Activated T-helper 1 cell treated with anti-CD3 and anti-CD28 coated beads, Interleukin-12 subunit alpha, Interleukin-12 subunit beta, Interleukin-2, Interleukin-4 antibody, amounts not matched to agents 30 ng/mL and 10 ng/mL and 1 ng/mL, durations not matched to agents 14 hours and 24 hours and 36 hours (primary cell): ENCODE results near the gene ITIH1. TPM values are rescaled to one million over a fixed set of nuclear protein-coding genes. Genes with fewer than 3 reads are reported as not detected.
"Not testable (repeated sequence)": the region's sequence is repeated elsewhere in the genome, so short reads cannot be mapped to it uniquely, and the experiment has no call there.

Source experiments
- DNase-seq: peaks from one replicate; pipeline ENCODE4 v3.0.0; 2021; ENCODE audit warnings: low spot score
- H3K27ac Mint-ChIP-seq: one replicate; pipeline ENCODE4 v1.8.0; 2021; ENCODE audit warnings: mild to moderate bottlenecking, mixed read lengths
- H3K27me3 Mint-ChIP-seq: one replicate; pipeline ENCODE4 v1.8.0; 2022; ENCODE audit warnings: mild to moderate bottlenecking, moderate library complexity, mixed read lengths; ENCODE audit not compliant: insufficient read depth
- H3K36me3 Mint-ChIP-seq: one replicate; pipeline ENCODE4 v1.8.0; 2021; ENCODE audit warnings: low read depth, mixed read lengths
- H3K4me1 Mint-ChIP-seq: one replicate; pipeline ENCODE4 v1.8.0; 2021; ENCODE audit warnings: low read depth, mixed read lengths
- H3K4me3 Mint-ChIP-seq: one replicate; pipeline ENCODE4 v1.8.0; 2021; ENCODE audit warnings: mild to moderate bottlenecking, moderate library complexity, mixed read lengths
- H3K9me3 Mint-ChIP-seq: one replicate; pipeline ENCODE4 v1.8.0; 2021; ENCODE audit warnings: mixed read lengths
- intact Hi-C: fragments of 100-400 bp; cut with micrococcal nuclease; formaldehyde crosslinking; loops from one replicate; pipeline ENCODE4 v1.15.1; 2024
- total RNA-seq: library from RNA; stranded (reverse); gene quantifications from 2 replicates; pipeline ENCODE4 v1.2.3, GENCODE V29; 2022

Gene ITIH1, protein sequence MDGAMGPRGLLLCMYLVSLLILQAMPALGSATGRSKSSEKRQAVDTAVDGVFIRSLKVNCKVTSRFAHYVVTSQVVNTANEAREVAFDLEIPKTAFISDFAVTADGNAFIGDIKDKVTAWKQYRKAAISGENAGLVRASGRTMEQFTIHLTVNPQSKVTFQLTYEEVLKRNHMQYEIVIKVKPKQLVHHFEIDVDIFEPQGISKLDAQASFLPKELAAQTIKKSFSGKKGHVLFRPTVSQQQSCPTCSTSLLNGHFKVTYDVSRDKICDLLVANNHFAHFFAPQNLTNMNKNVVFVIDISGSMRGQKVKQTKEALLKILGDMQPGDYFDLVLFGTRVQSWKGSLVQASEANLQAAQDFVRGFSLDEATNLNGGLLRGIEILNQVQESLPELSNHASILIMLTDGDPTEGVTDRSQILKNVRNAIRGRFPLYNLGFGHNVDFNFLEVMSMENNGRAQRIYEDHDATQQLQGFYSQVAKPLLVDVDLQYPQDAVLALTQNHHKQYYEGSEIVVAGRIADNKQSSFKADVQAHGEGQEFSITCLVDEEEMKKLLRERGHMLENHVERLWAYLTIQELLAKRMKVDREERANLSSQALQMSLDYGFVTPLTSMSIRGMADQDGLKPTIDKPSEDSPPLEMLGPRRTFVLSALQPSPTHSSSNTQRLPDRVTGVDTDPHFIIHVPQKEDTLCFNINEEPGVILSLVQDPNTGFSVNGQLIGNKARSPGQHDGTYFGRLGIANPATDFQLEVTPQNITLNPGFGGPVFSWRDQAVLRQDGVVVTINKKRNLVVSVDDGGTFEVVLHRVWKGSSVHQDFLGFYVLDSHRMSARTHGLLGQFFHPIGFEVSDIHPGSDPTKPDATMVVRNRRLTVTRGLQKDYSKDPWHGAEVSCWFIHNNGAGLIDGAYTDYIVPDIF
- total RNA-seq = not detected in 2 replicates

DNA sequence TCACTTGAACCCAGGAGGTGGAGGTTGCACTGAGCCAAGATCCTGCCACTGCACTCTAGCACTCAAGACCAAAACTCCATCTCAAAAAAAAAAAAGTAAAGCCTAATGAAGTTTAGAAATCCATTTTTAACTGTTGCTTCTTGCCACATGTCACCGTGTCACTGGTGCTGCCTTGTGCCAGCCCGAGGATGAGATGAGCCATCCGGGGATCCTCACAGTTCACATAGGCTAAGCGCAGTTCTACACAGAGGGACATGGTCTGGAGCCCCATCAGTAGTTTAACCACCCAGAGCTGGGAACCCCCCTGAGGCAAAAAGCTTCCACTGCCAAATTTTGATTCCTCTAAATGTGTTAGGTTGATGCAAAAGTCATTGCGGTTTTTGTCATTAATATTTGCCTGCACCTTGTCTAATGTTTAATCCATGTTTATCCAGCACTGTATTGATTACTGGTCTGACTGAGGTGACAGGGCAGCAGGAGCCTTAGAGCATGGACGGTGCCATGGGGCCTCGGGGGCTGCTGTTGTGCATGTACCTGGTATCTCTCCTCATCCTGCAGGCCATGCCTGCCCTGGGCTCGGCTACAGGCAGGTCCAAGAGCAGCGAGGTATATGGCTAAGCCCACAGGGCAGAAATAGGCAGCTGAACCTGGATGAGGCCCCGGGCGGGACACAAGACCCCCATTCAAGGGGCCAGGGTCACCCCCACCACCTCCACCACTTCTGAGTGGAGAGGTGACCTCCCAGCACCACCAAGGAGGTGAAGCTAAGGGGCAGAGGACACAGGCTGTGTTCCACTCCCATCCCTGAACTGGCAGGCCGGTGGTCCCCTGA lies at the start of gene ITIH1:
Gene ITIH1 (plus strand): TSS at position 473 of the 832 bp plus-strand sequence. CDS start 17 bp downstream, at position 490.
- no peak within 1 kb of the TSS for H3K27ac Mint-ChIP-seq
- H3K4me1 Mint-ChIP-seq = no peaks in the 10 kb centered on the region
- H3K27me3 Mint-ChIP-seq = peaks cover 7% of the 10 kb centered on the region
- no peaks in the 10 kb centered on the region for H3K36me3 Mint-ChIP-seq
- H3K4me3 Mint-ChIP-seq = no peak within 1 kb of the TSS
- intact Hi-C loops = no loop called here
- no peaks in the 10 kb centered on the region for H3K9me3 Mint-ChIP-seq
- DNase-seq = no peak

DNA sequence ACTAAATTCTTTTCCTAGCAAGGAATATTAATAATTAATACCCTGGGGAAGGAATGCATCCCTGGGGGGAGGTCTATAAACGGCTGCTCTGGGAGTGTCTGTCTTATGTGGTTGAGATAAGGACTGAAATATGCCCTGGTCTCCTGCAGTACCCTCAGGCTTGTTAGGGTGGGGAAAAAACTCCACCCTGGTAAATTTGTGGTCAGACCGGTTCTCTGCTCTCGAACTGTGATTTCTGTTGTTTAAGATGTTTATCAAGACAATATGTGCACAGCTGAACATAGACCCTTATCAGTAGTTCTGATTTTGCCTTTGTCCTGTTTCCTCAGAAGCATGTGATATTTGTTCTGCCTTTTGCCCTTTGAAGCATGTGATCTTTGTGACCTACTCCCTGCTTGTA lies 48.6 kb upstream of the ITIH1 start:
- H3K9me3 Mint-ChIP-seq = peaks cover 39% of the 10 kb centered on the region
- H3K27me3 Mint-ChIP-seq, H3K27ac Mint-ChIP-seq, DNase-seq, H3K4me3 Mint-ChIP-seq, intact Hi-C loops: not testable (repeated sequence)
- H3K4me1 Mint-ChIP-seq = peaks cover 12% of the 10 kb centered on the region
- H3K36me3 Mint-ChIP-seq = peaks cover 46% of the 10 kb centered on the region

DNA sequence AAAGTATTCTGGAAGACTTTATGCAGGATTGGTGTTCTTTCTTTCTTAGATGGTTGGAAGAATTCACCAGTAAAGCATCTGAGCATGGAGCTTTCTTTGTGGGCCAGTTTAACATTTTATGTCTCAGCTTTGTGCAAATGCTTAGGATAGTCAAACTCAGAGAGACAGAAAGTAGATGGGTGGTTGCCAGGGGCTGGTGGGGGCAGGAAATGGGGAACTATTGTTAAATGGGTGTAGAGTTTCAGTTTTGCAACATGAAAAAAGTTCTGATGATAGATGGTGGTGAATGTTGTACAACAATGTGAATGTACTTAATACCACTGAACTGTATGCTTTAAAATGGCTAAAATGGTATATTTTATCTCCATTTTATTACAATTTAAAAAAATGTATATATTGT lies 46.7 kb upstream of the ITIH1 start:
- no peak for DNase-seq
- Mint-ChIP-seq H3K4me1 (peaks cover 12% of the 10 kb centered on the region), H3K9me3 (peaks cover 44% of the 10 kb centered on the region), H3K36me3 (peaks cover 56% of the 10 kb centered on the region), H3K27ac (no peak overlapping the region), H3K4me3 (no peak overlapping the region), H3K27me3 (no peaks in the 10 kb centered on the region)
- intact Hi-C loops = no loop called here

DNA sequence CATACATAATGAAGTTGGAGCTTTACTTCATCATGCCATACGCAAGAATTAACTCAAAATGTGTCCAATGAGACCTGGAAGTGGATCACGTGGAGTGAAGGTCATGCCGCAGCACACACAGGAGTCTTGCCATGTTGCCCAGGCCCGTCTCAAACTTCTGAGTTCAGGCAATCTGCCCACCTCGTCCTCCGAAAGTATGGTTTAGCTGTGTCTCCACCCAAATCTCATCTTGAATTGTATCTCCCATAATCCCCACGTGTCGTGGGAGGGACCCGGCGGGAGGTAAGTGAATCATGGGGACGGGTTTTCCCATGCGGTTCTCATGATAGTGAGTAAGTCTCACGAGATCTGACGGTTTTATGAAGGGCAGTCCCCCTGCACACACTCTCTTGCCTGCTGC lies 45.8 kb upstream of the ITIH1 start:
- DNase-seq = no peak
- no peak overlapping the region for H3K27ac Mint-ChIP-seq
- H3K9me3 Mint-ChIP-seq = peaks cover 44% of the 10 kb centered on the region
- peaks cover 63% of the 10 kb centered on the region for H3K36me3 Mint-ChIP-seq
- no peaks in the 10 kb centered on the region for H3K27me3 Mint-ChIP-seq
- intact Hi-C loops = no loop called here
- H3K4me1 Mint-ChIP-seq = peaks cover 12% of the 10 kb centered on the region
- H3K4me3 Mint-ChIP-seq = no peak overlapping the region

- Mint-ChIP-seq H3K27ac (no peak overlapping the region), H3K4me1 (peaks cover 12% of the 10 kb centered on the region), H3K4me3 (no peak overlapping the region), H3K36me3 (peaks cover 63% of the 10 kb centered on the region), H3K9me3 (peaks cover 37% of the 10 kb centered on the region), H3K27me3 (no peaks in the 10 kb centered on the region)
- intact Hi-C loops = no loop called here
- no peak for DNase-seq
Measured at GRCh38 chr3:52733256-52733891, 44.0 kb upstream of the ITIH1 start.

- intact Hi-C loops = loop anchor here (5.0 kb wide), 2 partner anchors 83 to 98 kb away; partner anchors contain the start of gene MUSTN1
- peaks cover 1% of the 10 kb centered on the region for H3K9me3 Mint-ChIP-seq
- no peak overlapping the region for H3K27ac Mint-ChIP-seq
Measured at GRCh38 chr3:52739730-52740129, 37.7 kb upstream of the ITIH1 start.

GRCh38 chr3:52742418-52743041 lies 34.9 kb upstream of the ITIH1 start:
- H3K4me1 Mint-ChIP-seq = no peaks in the 10 kb centered on the region
- no peaks in the 10 kb centered on the region for H3K9me3 Mint-ChIP-seq
- peaks cover 29% of the 10 kb centered on the region for H3K36me3 Mint-ChIP-seq
- DNase-seq = no peak
- intact Hi-C loops = loop anchor here (1.0 to 5.0 kb wide), 5 partner anchors 57 to 330 kb away; partner anchors contain the start of gene MUSTN1
- H3K27ac Mint-ChIP-seq = no peak overlapping the region
- H3K27me3 Mint-ChIP-seq = no peaks in the 10 kb centered on the region
- no peak overlapping the region for H3K4me3 Mint-ChIP-seq

More at GRCh38 chr3:52739730-52740129, 37.7 kb upstream of the ITIH1 start:
- H3K27me3 Mint-ChIP-seq = no peaks in the 10 kb centered on the region
- H3K4me3 Mint-ChIP-seq = no peak overlapping the region
- DNase-seq = no peak
- H3K4me1 Mint-ChIP-seq = no peaks in the 10 kb centered on the region
- H3K36me3 Mint-ChIP-seq = peaks cover 34% of the 10 kb centered on the region

GRCh38 chr3:52743152-52743551 lies 34.2 kb upstream of the ITIH1 start:
- DNase-seq = no peak
- Mint-ChIP-seq H3K4me1 (no peaks in the 10 kb centered on the region), H3K27me3 (no peaks in the 10 kb centered on the region), H3K36me3 (peaks cover 30% of the 10 kb centered on the region), H3K9me3 (no peaks in the 10 kb centered on the region), H3K27ac (no peak overlapping the region), H3K4me3 (no peak overlapping the region)
- intact Hi-C loops = loop anchor here (2.0 to 5.0 kb wide), 3 partner anchors 79 to 192 kb away; partner anchors contain the start of gene MUSTN1

DNA sequence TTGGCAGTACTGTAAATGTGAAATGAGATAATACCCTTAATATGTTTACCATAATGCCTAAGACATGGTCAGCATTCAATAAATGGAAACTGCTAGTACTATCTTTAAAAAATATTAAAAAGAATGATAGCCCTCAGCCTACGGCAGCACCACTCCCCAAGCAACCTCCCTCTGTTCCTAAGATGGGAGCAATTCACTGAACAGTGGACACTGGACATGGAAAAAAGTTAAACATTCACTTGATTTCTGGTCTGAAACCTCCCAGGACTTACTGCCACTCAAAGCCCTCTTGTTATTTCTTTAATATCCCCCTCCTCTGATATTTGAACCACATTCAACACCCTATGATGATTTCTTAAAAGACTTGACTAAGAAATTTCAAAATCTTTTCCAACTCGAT lies 33.7 kb upstream of the ITIH1 start:
- no peak overlapping the region for H3K27ac Mint-ChIP-seq
- peaks cover 34% of the 10 kb centered on the region for H3K36me3 Mint-ChIP-seq
- intact Hi-C loops = loop anchor here (2.0 to 5.0 kb wide), 3 partner anchors 79 to 191 kb away; partner anchors contain the start of gene MUSTN1
- H3K9me3 Mint-ChIP-seq = no peaks in the 10 kb centered on the region
- no peak overlapping the region for H3K4me3 Mint-ChIP-seq
- H3K27me3 Mint-ChIP-seq = no peaks in the 10 kb centered on the region
- no peak for DNase-seq
- H3K4me1 Mint-ChIP-seq = no peaks in the 10 kb centered on the region

GRCh38 chr3:52752045-52752660 lies 25.2 kb upstream of the ITIH1 start:
- Mint-ChIP-seq H3K36me3 (peaks cover 23% of the 10 kb centered on the region), H3K4me1 (no peaks in the 10 kb centered on the region)

GRCh38 chr3:52754373-52754772 lies 23.0 kb upstream of the ITIH1 start:
- Mint-ChIP-seq H3K27me3 (no peaks in the 10 kb centered on the region), H3K4me3 (no peak overlapping the region), H3K27ac (no peak overlapping the region), H3K36me3 (peaks cover 19% of the 10 kb centered on the region), H3K9me3 (no peaks in the 10 kb centered on the region), H3K4me1 (peaks cover 2% of the 10 kb centered on the region)
- no peak for DNase-seq
- intact Hi-C loops = no loop called here

More at GRCh38 chr3:52752045-52752660, 25.2 kb upstream of the ITIH1 start:
- DNase-seq = no peak
- Mint-ChIP-seq H3K9me3 (no peaks in the 10 kb centered on the region), H3K27me3 (no peaks in the 10 kb centered on the region), H3K27ac (no peak overlapping the region), H3K4me3 (no peak overlapping the region)
- intact Hi-C loops = no loop called here
